BJ (cell line): ENCODE results near the gene WHAMM. TPM values are rescaled to one million over a fixed set of nuclear protein-coding genes. Genes with fewer than 3 reads are reported as not detected.

ENCODE experiments used
- CTCF ChIA-PET: fragments of 350-600 bp; formaldehyde crosslinking; extraction: SDS; loops from one replicate; lab custom pipeline; 2021; ENCODE audit warnings: antibody characterized with exemption, inconsistent platforms; lab: Yijun Ruan, JAX
- POLR2A ChIA-PET: fragments of 300-600 bp; sonication (Branson Sonifier 250); formaldehyde crosslinking; extraction: SDS; loops from one replicate; lab custom pipeline; 2021; ENCODE audit warnings: antibody characterized with exemption; lab: Charles Lee
- DNase-seq: peaks from one replicate; pipeline ENCODE4 v3.0.0-alpha.2; 2011; ENCODE audit warnings: low read depth
- H3K27me3 ChIP-seq: 2 replicates; pipeline ENCODE4 v1.6.0; 2011; ENCODE audit warnings: low read length; ENCODE audit not compliant: control insufficient read depth, insufficient read depth
- H3K36me3 ChIP-seq: 2 replicates; pipeline ENCODE4 v1.5.1; 2011; ENCODE audit warnings: low read length; ENCODE audit not compliant: control insufficient read depth, insufficient read depth
- H3K4me3 ChIP-seq: 2 replicates; pipeline ENCODE4 v1.5.1; 2011; ENCODE audit warnings: low read depth, mild to moderate bottlenecking, control low read depth, low read length
- polyA plus RNA-seq: library from polyadenylated mRNA; depleted of rRNA; stranded (reverse); fragments of >200 nt; gene quantifications from 2 replicates; pipeline ENCODE4 v1.2.3, GENCODE V29; 2011
- TF ChIP-seq, protein P1 (sequence below): IDR thresholded peaks from 2 replicates; pipeline ENCODE4 v1.5.1; 2011; ENCODE audit warnings: low read depth, mild to moderate bottlenecking, control low read depth, inconsistent platforms, low read length, moderate library complexity; ENCODE audit not compliant: insufficient read depth

WHAMM gene
- polyA plus RNA-seq, 1 experiment: 2.8 TPM

DNA sequence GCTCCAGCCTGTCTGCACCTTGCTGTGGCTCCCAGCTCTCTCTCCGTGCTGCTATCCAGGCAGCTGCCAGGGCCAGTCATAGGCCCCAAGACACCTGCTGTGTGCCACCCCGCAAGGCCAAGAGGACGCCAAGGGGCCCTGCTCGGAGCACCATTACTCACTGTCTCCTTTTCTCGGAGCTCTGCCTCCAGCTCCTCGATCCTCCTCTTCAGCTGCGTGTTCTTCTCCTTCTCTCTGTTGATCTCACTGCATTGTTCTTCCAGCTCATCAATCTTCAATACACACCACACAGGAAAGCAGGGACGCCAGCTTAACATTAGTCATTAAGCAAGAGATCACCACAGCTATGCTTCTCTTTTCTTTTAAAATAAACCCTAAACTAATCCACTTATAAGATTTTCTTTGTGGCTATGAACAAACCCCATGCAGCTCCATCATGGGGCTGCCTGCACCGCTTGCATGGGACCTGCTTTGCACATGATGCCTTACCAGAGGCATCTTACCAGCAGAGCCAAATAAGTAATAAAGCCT, 42.6 kb downstream of the WHAMM start:
- ChIA-PET POLR2A (no interaction called here), CTCF (interaction anchor here (1.0 kb wide), 1 partner anchor 19 kb away, joined by 3 read pairs; no protein-coding TSS in a partner anchor)
- Histone ChIP-seq H3K36me3 (no peaks in the 10 kb centered on the region), H3K4me3 (no peak overlapping the region), H3K27me3 (no peaks in the 10 kb centered on the region)
- TF ChIP-seq, protein P1, sequence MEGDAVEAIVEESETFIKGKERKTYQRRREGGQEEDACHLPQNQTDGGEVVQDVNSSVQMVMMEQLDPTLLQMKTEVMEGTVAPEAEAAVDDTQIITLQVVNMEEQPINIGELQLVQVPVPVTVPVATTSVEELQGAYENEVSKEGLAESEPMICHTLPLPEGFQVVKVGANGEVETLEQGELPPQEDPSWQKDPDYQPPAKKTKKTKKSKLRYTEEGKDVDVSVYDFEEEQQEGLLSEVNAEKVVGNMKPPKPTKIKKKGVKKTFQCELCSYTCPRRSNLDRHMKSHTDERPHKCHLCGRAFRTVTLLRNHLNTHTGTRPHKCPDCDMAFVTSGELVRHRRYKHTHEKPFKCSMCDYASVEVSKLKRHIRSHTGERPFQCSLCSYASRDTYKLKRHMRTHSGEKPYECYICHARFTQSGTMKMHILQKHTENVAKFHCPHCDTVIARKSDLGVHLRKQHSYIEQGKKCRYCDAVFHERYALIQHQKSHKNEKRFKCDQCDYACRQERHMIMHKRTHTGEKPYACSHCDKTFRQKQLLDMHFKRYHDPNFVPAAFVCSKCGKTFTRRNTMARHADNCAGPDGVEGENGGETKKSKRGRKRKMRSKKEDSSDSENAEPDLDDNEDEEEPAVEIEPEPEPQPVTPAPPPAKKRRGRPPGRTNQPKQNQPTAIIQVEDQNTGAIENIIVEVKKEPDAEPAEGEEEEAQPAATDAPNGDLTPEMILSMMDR: no peak
- no peak for DNase-seq

DNA sequence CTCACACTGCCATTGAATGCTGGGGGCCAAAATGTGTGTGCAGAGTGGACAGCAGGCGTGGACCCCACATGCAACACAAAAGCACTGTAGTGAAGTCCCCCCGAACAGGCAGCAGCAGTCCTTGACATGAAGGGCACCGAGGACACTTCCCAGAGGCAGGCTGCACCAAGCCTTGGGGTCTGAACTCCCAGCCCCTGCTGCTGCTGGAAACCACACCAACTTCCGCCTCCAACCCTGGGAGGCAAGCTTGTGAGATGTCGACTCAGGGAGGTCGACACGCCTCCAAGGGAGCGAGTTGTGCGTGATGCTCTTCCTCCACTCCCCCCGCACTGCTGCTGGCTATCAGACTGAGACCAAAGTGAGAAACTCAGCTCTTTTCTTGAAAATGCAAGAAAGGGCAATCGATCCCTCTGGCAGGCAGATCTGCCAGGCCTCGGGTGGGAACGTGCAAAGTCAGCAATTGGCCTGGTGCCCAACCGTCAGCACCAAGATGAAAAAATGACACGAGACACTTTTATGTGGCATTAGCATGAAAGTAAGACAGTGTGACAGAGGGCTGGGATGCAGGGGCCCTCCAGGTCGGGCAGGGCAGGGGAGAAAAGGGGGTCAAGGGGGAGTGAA, 43.6 kb downstream of the WHAMM start:
- no peak for DNase-seq
- no peaks in the 10 kb centered on the region for H3K27me3 ChIP-seq
- no peak overlapping the region for H3K4me3 ChIP-seq
- TF ChIP-seq, protein P1: no peak
- no peaks in the 10 kb centered on the region for H3K36me3 ChIP-seq
- ChIA-PET POLR2A (no interaction called here), CTCF (no interaction called here)

DNA sequence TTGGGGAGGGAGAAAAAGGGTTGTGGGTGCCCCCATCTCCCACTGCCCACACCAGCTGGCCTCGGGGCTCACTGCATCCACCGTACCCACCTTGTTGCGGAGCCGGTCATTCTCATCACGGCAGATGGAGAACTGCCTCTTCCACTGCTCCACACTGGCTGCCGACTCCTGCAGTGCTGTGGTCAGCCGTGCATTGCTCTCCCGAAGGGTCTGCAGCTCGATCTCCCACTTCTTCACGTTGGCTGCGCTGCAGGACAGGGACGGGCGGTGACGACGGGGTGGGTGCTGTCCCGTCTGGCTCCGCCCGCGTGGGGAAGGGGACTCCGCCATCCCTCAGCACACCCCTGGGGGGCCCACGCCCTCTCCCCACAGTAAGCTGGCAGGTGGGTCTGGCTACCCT, 45.1 kb downstream of the WHAMM start:
- ChIA-PET POLR2A (no interaction called here), CTCF (no interaction called here)
- Histone ChIP-seq H3K36me3 (no peaks in the 10 kb centered on the region), H3K4me3 (no peak overlapping the region), H3K27me3 (no peaks in the 10 kb centered on the region)
- no peak for DNase-seq
- TF ChIP-seq, protein P1: no peak

DNA sequence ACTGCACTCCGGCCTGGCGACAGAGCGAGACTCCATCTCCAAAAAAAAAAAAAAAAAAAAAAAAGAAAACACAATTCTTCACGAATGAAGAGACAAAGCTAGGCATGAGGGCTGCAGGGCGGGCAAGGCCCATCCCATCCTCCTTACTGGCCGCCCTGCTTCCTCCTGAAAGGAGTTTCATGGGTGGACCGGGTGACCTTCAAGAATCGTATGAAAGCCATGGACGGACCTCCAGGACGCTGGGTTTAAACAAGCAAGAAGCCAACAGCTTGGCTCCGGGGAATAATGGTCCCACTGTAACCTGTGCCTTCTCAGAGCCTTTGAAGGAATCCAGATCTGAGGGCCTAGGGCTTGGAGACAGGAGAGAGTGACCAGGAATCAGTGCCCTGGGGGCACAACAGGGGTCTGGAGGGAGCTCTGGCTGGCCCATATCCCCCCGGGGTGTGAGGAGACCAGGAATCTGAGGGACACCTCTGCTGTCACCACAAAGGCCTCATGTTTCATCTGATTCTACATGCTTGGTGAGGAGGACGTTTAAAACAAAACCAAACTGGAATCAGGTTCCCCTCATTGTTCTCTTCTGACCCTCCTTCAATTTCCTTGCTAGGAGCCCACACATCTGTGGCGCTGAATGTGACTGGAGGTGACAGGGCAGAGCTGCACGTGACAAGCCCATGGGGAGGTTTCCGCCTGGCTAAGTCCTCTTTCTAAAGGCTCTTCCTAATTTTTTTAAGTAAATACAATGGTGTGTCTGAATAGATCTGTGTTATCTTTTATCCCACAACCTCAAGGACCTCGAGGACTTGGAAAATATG, 46.1 kb downstream of the WHAMM start:
- no peak for DNase-seq
- H3K36me3 ChIP-seq: no peaks in the 10 kb centered on the region
- ChIA-PET POLR2A (no interaction called here), CTCF (interaction anchor here (1.1 kb wide), 1 partner anchor 23 kb away, joined by 3 read pairs; no protein-coding TSS in a partner anchor)
- no peak overlapping the region for H3K4me3 ChIP-seq
- no peaks in the 10 kb centered on the region for H3K27me3 ChIP-seq
- TF ChIP-seq, protein P1: no peak

DNA sequence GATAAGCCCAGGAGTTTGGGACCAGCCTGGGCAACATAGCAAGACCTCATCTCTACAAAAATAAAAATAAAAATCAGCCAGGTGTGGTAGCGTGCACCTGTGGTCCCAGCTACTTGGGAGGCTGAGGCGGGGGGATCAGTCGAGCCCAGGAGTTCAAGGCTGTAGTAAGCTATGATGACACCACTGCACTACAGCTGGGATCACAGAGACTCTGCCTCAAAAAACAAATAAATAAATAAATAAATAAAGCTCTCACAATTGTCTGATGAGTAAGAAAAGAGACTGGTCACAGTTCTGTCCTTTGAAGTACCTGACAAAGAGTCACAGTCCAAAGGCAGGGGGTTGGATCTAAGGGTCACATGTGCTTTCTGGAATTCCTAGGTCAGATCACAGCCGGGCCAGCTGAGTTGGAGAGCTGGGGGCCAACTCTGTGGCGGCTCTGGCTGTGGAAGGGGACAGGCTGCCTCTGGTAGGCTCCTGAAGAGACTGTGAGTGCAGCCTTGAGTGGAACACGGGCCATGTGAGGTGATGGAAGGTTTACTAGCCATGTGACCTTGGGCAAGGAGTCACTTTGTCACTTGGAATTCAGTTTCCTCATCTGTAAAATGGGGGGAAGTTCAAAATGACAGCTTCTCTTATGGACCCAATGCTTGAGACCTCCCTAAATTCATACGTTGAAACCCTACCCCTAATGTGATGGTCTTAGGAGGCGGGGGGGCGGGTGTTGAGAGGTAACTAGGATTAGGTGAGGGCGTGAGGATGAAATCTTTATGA, 47.2 kb downstream of the WHAMM start:
- POLR2A ChIA-PET: no interaction called here
- DNase-seq: no peak

More for the DNA sequence above, 47.2 kb downstream of the WHAMM start:
- TF ChIP-seq, protein P1: no peak
- CTCF ChIA-PET: interaction anchor here (1.1 to 1.2 kb wide), 2 partner anchors 24 to 154 kb away, joined by 3 read pairs; no protein-coding TSS in a partner anchor
- Histone ChIP-seq H3K36me3 (no peaks in the 10 kb centered on the region), H3K4me3 (no peak overlapping the region), H3K27me3 (no peaks in the 10 kb centered on the region)
